ENCODE measurements around the gene TNFRSF8. TPM values are rescaled to one million over a fixed set of nuclear protein-coding genes. Genes with fewer than 3 reads are reported as not detected.

Gene TNFRSF8
- total RNA-seq, 1 donor from 2014 or later = 0.35 TPM

- peak within 1 kb of the TSS; percentile 16 for H3K4me3 ChIP-seq (ENCODE audit: low read depth, low read length)
- no peak for DNase-seq (ENCODE audit: low read depth)
- TF ChIP-seq, protein P1, sequence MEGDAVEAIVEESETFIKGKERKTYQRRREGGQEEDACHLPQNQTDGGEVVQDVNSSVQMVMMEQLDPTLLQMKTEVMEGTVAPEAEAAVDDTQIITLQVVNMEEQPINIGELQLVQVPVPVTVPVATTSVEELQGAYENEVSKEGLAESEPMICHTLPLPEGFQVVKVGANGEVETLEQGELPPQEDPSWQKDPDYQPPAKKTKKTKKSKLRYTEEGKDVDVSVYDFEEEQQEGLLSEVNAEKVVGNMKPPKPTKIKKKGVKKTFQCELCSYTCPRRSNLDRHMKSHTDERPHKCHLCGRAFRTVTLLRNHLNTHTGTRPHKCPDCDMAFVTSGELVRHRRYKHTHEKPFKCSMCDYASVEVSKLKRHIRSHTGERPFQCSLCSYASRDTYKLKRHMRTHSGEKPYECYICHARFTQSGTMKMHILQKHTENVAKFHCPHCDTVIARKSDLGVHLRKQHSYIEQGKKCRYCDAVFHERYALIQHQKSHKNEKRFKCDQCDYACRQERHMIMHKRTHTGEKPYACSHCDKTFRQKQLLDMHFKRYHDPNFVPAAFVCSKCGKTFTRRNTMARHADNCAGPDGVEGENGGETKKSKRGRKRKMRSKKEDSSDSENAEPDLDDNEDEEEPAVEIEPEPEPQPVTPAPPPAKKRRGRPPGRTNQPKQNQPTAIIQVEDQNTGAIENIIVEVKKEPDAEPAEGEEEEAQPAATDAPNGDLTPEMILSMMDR (conservative IDR thresholded peaks at IDR 0.05; ENCODE audit: low read depth, low read length) = no peak
Observed at GRCh38 chr1:12166834-12167492, 103.9 kb downstream of the TNFRSF8 start, which contains the start of gene TNFRSF1B. Gene TNFRSF1B, plus strand, starts transcription at chr1:12166991. Its CDS starts 101 bp downstream, at chr1:12167092.

DNA sequence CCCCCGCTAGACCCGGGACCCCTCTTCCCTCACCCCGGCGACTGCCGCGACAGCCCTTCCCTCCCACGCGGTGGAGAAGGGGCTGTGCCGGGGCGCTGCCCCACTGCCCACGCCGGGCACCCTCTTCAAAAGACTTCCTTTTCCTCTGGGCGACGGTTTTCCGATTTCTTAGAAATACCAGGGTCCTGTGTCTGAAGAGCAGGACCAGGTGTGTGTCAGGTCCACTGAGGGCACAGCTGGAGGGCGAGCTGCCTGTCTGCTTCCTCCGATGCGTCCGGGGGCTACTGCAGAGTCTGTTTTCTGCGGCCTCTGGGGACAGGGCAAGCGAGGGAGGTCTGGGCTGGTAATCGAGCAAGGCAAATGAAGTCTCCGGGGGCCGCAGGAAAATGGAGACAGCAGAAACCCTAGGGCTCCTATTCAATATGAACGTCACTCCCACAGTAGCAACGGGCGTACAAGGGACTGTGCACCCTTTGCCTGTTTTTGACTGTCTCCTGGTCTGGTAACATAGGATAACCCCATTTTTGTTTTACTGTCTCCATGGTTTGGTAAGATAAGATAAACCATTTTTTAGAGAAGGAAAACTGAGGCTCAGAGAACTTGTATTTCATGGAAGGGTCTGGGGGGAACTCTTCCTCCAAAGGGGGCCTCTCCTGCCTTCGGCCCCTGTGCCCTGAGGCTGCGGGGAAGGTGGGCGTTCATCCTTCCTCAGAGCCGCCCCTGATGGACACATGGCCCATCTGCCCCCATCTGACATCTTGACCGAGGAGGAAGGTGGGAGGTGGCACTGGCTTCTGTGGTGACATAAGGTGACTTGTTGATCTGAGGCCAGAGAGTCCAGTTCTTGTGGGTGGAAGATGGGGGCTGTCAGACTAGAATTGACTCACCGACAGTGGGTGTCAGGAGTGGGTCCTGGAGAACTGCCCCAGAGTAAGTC lies 104.7 kb downstream of the TNFRSF8 start:
- no peak for DNase-seq (ENCODE audit: low read depth)
- H3K4me3 ChIP-seq (ENCODE audit: low read depth, low read length) = no peak overlapping the region
- TF ChIP-seq, protein P1 (conservative IDR thresholded peaks at IDR 0.05; ENCODE audit: low read depth, low read length) = no peak

DNA sequence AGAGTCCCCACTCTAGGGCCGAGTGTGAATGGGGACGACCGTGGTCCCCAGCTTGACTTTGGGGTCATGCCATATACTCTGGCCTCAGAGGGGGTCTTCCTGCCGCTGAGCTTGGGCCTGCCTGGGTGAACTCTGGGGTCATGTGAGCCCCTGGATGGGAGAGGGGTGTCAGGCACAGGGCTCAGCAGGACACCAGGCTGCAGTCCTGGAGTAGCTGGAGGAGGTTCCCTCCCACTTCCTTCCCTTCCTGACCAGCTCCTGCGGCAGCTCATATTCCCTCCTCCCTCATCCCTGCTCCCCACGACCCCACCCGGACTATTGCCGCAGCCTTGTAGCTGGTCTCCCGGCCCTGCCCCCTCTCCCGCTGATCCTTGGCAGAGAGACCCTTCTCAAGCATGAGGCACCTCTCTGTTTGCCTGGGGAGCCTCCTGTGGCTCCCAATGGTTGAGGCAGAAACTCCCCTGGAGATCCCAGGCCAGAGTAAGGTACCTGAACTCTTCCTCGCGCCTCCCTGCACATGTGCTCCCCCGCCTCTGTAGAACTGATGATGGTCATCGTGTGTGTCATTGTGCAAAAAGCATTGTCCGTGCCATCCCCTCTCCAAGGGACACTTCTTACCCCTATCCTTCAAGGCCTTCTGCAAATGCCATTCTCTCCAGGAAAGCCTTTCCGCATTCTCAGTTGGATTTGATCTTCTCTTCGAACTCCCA lies 105.5 kb downstream of the TNFRSF8 start:
- no peak overlapping the region for H3K4me3 ChIP-seq (ENCODE audit: low read depth, low read length)
- TF ChIP-seq, protein P1 (conservative IDR thresholded peaks at IDR 0.05; ENCODE audit: low read depth, low read length) = no peak
- DNase-seq (ENCODE audit: low read depth) = no peak

DNA sequence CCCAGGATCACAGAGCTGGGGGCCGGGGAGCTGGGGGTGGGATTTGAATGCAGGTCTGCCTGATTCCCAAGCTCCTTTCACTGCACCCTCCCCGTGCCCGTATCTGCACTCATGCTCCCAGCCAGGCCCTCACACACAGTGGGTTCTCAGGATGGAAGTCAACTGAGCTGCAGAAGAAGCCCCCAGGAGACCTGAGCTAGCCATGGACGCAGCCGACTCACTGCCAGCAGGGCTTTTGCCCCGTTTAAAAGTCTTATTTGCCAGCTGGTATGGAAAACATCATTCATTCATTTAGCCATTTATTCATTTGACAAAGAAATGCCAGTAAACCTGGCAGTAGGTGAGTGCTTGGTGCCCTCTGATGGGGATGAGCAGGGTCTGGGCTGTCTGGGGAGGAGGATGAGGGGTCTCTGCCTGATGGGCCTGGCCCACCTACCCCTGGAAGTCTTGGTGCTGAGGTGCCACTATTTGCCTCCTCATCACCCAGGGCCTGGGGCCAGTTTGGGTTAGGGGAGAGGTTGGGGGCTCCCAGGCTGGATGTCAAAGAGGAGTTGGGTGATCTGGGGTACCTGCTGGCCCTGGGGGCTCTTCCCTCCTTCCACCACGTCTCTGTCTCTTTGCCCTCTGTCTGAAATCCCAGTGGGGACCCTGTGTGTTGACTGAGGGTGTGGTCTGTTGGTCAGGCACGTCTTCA lies 106.5 kb downstream of the TNFRSF8 start:
- H3K4me3 ChIP-seq (ENCODE audit: low read depth, low read length) = no peak overlapping the region
- TF ChIP-seq, protein P1 (conservative IDR thresholded peaks at IDR 0.05; ENCODE audit: low read depth, low read length) = no peak
- no peak for DNase-seq (ENCODE audit: low read depth)

GRCh38 chr1:12170263-12170671 lies 107.2 kb downstream of the TNFRSF8 start:
- no peak overlapping the region for H3K4me3 ChIP-seq (ENCODE audit: low read depth, low read length)
- no peak for DNase-seq (ENCODE audit: low read depth)

More at GRCh38 chr1:12170263-12170671, 107.2 kb downstream of the TNFRSF8 start:
- TF ChIP-seq, protein P1 (conservative IDR thresholded peaks at IDR 0.05; ENCODE audit: low read depth, low read length) = no peak
